Activated CD4-positive, CD25-positive, alpha-beta regulatory T cell treated with anti-CD3 and anti-CD28 coated beads, Interleukin-2, amount 50 U/mL, for 24 hours (primary cell): ENCODE measurements around the gene SH3RF1.
"Not testable (repeated sequence)": the region's sequence is repeated elsewhere in the genome, so short reads cannot be mapped to it uniquely, and the experiment has no call there.

Source experiments
- ATAC-seq, 2 donors: fragments of 150-1000 bp; cut with Tn5 transposase; one replicate each; pipeline ENCODE4 v1.10.0; 2021; ENCODE audit warnings: mild to moderate bottlenecking in 1 of 2, moderate library complexity in 1 of 2

Gene SH3RF1

GRCh38 chr4:169200361-169201030 is 70.3 kb downstream of the SH3RF1 start:
- no peak for ATAC-seq

GRCh38 chr4:169199184-169199583 is 71.6 kb downstream of the SH3RF1 start:
- no peak for ATAC-seq

GRCh38 chr4:169198167-169198566 is 72.6 kb downstream of the SH3RF1 start:
- no peak for ATAC-seq

- not testable (repeated sequence) for ATAC-seq
Observed at GRCh38 chr4:169197206-169197605, 73.5 kb downstream of the SH3RF1 start.

GRCh38 chr4:169195032-169195431 is 75.7 kb downstream of the SH3RF1 start:
- ATAC-seq = no peak

GRCh38 chr4:169189968-169190367 is 80.8 kb downstream of the SH3RF1 start:
- not testable (repeated sequence) for ATAC-seq

GRCh38 chr4:169189372-169189771 is 81.4 kb downstream of the SH3RF1 start:
- ATAC-seq = no peak

GRCh38 chr4:169188204-169188603 is 82.6 kb downstream of the SH3RF1 start:
- ATAC-seq = no peak

- ATAC-seq = no peak
Observed at GRCh38 chr4:169185133-169185956, 85.4 kb downstream of the SH3RF1 start.

GRCh38 chr4:169184686-169185085 is 86.1 kb downstream of the SH3RF1 start:
- no peak for ATAC-seq

GRCh38 chr4:169184236-169184635 is 86.5 kb downstream of the SH3RF1 start:
- ATAC-seq = no peak

- no peak for ATAC-seq
Observed at GRCh38 chr4:169183581-169183980, 87.2 kb downstream of the SH3RF1 start.

- no peak for ATAC-seq
Observed at GRCh38 chr4:169179609-169180521, 90.9 kb downstream of the SH3RF1 start.

- ATAC-seq = not testable (repeated sequence)
Observed at GRCh38 chr4:169178092-169178491, 92.7 kb downstream of the SH3RF1 start.

GRCh38 chr4:169175476-169175875 is 95.3 kb downstream of the SH3RF1 start:
- ATAC-seq = no peak

GRCh38 chr4:169175035-169175434 is 95.7 kb downstream of the SH3RF1 start:
- no peak for ATAC-seq

- ATAC-seq = no peak
Observed at GRCh38 chr4:169174247-169174646, 96.5 kb downstream of the SH3RF1 start.

- peak in 1 of 2 donors; percentile 13 for ATAC-seq
Observed at GRCh38 chr4:169167957-169168858, 102.5 kb downstream of the SH3RF1 start.

- no peak for ATAC-seq
Observed at GRCh38 chr4:169164669-169165415, 105.9 kb downstream of the SH3RF1 start.

GRCh38 chr4:169163947-169164668 is 106.6 kb downstream of the SH3RF1 start:
- ATAC-seq = no peak
